DMS153 (cell line): ENCODE measurements around the gene CTDSP1.

Experiments used
- DNase-seq: peaks from one replicate; lab custom pipeline; 2025; lab: John Stamatoyannopoulos, UW

The CTDSP1 gene

GRCh38 chr2:218400167-218400929 lies 680 bp downstream of the CTDSP1 start:
- DNase-seq, result no peak

DNA sequence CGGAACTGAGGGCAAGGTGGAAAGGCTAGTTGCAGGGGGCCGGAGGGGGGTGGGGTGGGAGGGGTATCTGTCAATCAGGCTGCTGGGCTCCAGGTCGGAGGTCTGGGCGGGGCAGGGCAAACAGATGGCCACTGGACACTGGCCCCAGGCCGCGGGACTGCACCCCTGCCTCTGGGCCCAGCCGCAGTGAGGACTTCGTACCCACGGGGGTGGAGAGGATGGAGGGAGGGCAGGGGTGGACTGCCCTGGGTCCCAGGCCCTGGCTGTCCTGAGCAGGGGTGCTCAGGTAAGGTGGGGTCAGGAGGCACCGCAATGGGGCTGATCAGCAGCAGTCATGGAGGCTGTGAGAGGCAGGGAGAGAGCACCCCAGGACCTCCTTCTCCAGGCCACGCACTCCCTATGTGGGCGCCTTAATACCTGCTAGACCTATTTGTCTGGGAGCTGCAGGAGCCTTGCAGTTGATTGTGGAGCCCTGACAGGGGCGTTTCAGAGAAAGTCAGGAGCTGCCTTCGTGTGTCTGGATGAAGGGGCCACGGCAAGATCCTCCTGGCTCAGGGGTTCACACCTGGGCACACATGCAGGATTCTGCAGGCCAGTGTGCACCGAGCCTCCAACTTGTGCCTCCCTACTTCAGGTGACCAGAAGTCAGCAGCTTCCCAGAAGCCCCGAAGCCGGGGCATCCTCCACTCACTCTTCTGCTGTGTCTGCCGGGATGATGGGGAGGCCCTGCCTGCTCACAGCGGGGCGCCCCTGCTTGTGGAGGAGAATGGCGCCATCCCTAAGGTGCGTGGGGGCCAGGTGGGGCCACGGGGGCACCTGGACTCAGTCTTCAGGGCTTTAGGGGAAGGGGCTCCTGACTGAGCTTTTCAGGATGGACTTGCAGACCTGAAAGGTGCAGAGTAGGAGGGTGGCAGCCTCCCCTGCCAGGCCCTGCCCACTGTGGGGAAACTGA lies 1.5 kb downstream of the CTDSP1 start:
- DNase-seq, result no peak

- DNase-seq, result no peak
Measured at GRCh38 chr2:218401890-218402289, 2.2 kb downstream of the CTDSP1 start.

GRCh38 chr2:218402491-218402901 lies 2.8 kb downstream of the CTDSP1 start:
- DNase-seq, result no peak

DNA sequence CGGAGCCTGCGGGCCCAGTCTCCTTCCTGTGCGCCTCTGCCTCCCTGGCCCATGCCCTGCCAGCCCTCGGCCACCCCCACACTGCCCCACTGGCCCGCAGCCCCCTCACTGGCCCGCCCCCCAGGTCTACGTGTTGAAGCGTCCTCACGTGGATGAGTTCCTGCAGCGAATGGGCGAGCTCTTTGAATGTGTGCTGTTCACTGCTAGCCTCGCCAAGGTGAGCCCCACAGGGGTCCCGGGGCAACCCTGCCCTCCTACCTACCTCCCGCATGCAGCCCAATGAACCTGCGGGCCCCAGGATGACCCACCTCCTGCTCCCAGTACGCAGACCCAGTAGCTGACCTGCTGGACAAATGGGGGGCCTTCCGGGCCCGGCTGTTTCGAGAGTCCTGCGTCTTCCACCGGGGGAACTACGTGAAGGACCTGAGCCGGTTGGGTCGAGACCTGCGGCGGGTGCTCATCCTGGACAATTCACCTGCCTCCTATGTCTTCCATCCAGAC lies 3.3 kb downstream of the CTDSP1 start:
- DNase-seq, result no peak

GRCh38 chr2:218403810-218404209 lies 4.1 kb downstream of the CTDSP1 start:
- no peak for DNase-seq

DNA sequence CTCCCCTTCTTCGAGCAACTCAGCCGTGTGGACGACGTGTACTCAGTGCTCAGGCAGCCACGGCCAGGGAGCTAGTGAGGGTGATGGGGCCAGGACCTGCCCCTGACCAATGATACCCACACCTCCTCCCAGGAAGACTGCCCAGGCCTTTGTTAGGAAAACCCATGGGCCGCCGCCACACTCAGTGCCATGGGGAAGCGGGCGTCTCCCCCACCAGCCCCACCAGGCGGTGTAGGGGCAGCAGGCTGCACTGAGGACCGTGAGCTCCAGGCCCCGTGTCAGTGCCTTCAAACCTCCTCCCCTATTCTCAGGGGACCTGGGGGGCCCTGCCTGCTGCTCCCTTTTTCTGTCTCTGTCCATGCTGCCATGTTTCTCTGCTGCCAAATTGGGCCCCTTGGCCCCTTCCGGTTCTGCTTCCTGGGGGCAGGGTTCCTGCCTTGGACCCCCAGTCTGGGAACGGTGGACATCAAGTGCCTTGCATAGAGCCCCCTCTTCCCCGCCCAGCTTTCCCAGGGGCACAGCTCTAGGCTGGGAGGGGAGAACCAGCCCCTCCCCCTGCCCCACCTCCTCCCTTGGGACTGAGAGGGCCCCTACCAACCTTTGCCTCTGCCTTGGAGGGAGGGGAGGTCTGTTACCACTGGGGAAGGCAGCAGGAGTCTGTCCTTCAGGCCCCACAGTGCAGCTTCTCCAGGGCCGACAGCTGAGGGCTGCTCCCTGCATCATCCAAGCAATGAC lies 4.8 kb downstream of the CTDSP1 start:
- no peak for DNase-seq

DNA sequence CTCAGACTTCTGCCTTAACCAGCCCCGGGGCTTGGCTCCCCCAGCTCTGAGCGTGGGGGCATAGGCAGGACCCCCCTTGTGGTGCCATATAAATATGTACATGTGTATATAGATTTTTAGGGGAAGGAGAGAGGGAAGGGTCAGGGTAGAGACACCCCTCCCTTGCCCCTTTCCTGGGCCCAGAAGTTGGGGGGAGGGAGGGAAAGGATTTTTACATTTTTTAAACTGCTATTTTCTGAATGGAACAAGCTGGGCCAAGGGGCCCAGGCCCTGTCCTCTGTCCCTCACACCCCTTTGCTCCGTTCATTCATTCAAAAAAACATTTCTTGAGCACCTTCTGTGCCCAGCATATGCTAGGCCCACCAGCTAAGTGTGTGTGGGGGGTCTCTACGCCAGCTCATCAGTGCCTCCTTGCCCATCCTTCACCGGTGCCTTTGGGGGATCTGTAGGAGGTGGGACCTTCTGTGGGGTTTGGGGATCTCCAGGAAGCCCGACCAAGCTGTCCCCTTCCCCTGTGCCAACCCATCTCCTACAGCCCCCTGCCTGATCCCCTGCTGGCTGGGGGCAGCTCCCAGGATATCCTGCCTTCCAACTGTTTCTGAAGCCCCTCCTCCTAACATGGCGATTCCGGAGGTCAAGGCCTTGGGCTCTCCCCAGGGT lies 5.5 kb downstream of the CTDSP1 start:
- no peak for DNase-seq

- no peak for DNase-seq
Measured at GRCh38 chr2:218405746-218406208, 6.1 kb downstream of the CTDSP1 start.

DNA sequence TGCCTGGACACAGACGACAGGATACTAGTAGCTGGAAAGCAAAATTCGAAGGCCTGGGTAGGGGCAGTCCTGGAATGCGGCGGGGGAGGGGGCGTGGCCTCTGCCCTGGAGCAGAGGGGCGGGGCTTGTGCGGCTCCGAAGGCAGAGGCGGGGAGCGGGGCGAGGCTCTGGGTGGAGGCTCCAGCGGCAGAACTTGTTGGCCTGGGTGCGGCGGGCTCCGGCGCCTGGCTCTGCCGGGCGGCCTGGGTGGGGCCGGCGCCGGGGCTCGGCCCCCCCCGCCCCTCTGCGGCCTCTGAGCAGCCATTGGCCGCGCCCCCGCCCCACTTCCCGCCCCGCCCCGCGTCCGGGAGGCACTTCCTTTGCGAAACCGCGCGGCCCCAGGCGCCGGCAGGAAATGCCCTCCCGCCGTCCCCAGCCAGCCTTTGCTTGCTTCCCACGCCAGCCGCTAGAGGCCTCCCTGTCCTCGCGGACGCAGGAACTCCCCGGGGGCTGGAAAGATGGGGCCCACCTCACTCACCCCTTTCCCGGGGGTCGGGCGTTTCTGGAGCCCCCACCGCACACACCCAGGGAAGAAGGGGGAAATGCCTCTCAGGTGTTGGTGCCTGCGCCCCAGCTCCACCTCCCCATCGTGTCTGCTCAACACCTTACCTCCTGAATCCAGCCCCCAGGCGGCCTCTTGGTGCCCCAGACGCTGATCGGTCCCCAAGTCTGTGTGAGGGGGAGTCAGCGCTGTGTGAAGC lies 6.7 kb downstream of the CTDSP1 start:
- DNase-seq, result peak; percentile 90

DNA sequence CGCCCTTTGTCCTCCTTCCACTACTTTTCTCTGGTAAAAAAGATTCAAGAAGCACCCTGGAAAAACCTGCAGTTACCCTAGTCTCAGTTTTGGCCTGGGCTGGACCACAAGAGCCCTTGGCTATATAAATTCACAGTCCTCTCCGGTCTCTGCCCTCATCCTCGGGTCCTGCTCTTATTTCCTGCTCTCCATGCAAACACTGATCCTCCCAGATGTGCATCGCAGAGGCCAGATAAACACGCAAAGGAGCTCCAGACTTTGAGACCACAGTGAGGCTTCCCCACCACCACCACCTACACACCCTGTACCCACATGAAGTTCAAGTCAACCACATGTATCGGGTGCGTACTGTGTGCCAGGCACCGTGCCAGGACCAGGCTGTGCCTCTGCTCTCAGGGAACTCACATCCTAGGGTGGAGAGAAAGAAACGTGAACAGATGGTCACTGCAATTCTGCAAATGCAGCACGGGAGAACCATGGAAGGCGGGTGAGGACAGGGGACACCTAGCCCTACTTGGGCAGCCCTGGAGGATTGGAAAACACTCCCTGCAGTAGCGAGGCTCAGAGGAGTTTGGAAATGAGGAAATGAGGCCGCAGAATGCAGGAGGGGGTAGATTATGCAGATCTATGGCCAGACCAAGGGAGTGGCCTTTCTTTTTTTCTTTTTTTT lies 7.4 kb downstream of the CTDSP1 start:
- DNase-seq, result peak; percentile 42

GRCh38 chr2:218407717-218408116 lies 8.0 kb downstream of the CTDSP1 start:
- no peak for DNase-seq

DNA sequence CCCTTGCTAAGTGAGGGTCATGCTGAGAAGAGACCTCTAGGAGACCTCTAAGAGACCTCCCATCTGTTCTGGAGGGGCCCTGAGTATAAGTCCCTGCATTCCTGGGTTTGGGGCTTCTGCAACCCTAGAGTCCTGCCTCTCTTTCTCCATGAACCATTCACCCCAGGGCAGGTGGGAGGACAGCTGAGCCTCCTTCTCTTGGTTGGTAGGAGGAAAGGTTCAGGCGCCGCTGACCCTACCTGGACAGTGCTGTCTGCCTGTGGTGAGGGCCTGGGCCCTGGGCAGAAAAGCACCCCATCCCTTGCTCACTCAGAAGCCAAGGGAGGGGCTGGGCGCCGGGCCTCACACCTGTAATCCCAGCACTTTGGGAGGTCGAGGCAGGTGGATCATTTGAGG lies 18.7 kb downstream of the CTDSP1 start:
- no peak for DNase-seq

DNA sequence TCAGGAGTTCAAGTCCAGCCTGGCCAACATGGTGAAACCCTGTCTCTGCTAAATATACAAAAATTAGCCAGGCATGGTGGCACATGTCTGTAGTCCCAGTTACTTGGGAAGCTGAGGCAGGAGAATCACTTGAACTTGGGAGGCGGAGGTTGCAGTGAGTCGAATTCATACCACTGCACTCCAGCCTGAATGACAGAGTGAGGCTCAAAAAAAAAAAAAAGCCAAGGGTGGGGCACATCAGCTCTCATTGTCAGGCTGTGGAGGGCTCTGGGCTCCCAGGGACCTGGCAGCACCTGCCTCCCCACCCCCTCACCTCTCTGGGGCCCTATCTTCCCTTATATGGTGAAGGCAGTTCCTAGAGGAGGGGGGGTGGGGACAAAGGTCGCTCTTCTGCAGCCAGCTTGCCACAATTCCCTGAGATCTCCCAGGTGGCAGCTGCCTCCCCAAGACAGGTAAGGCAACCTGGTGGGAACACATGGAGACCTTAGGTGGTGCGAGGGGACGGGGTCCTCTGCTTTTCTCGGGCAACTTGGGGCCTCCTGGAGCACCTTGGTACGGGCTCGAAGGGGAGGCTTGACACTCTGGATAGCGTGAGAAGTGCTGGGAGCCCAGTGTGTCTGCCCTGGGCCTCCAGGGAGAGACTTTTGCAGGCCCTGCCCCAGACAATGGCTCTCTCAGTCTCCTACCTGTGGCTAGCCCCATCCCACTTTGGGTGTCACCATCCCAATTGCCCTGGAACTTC lies 19.2 kb downstream of the CTDSP1 start, which contains the start of gene VIL1:
TSS of gene VIL1 (plus strand) at position 407 of the 742 bp plus-strand sequence. CDS start 4,656 bp downstream, outside the sequence.
- DNase-seq, result peak; percentile 62

- no peak for DNase-seq
Measured at GRCh38 chr2:218419630-218420216, 20.1 kb downstream of the CTDSP1 start.

- DNase-seq, result no peak
Measured at GRCh38 chr2:218421027-218421426, 21.4 kb downstream of the CTDSP1 start.

GRCh38 chr2:218422403-218423086 lies 22.9 kb downstream of the CTDSP1 start:
- no peak for DNase-seq

DNA sequence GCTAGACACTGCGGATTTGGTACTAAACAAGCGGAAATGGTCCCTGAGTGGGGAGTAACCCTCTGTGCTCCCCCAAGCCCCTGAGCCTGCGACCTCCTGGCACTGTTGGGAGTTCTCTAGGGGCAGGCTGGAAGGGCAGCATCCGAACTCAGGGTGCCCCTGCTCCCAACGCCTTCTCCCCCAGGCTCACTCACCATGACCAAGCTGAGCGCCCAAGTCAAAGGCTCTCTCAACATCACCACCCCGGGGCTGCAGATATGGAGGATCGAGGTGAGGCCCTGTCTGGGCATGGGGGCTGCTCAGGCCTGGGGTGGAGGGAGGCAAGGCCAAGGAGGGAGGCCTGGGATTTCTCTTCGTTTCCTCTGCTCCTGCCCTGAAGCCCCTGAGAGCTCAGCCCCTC lies 23.9 kb downstream of the CTDSP1 start:
- no peak for DNase-seq
